Measurements from ENCODE around the gene IRGM.

- peak; percentile 72 for TF ChIP-seq CTCF (IDR thresholded peaks at IDR 0.05; ENCODE audit: poor library complexity, severe bottlenecking)
- TF ChIP-seq EP300 (conservative IDR thresholded peaks at IDR 0.05; ENCODE audit: poor library complexity, severe bottlenecking), result no peak
Measured at GRCh38 chr5:150801117-150801927, 45.0 kb upstream of the IRGM start.

All from neural cell (in vitro differentiated cells).